Stimulated activated CD8-positive, alpha-beta memory T cell treated with anti-CD3 and anti-CD28 coated beads, Interleukin-7, amount 100 ng/mL, for 1 hour (primary cell): ENCODE results near the gene TMC3.

Source experiments
- DNase-seq, 2 donors: peaks; one replicate each; pipeline ENCODE4 v3.0.0-alpha.2; 2020; ENCODE audit warnings: low read depth in 2 of 2

TMC3 gene

GRCh38 chr15:81322676-81323253 lies 51.2 kb downstream of the TMC3 start:
- no peak for DNase-seq

GRCh38 chr15:81321667-81322066 lies 52.3 kb downstream of the TMC3 start:
- no peak for DNase-seq

GRCh38 chr15:81317642-81318017 lies 56.4 kb downstream of the TMC3 start:
- no peak for DNase-seq

GRCh38 chr15:81316267-81316666 lies 57.7 kb downstream of the TMC3 start:
- DNase-seq = no peak

- DNase-seq = no peak
Measured at GRCh38 chr15:81315452-81316175, 58.4 kb downstream of the TMC3 start.

- DNase-seq = no peak
Measured at GRCh38 chr15:81314378-81314777, 59.6 kb downstream of the TMC3 start.

GRCh38 chr15:81313686-81314085 lies 60.3 kb downstream of the TMC3 start:
- no peak for DNase-seq

GRCh38 chr15:81312790-81313543 lies 61.0 kb downstream of the TMC3 start:
- no peak for DNase-seq

GRCh38 chr15:81311752-81312464 lies 62.1 kb downstream of the TMC3 start:
- DNase-seq = no peak

GRCh38 chr15:81310480-81310879 lies 63.5 kb downstream of the TMC3 start:
- no peak for DNase-seq

GRCh38 chr15:81309647-81310450 lies 64.2 kb downstream of the TMC3 start:
- DNase-seq = no peak

GRCh38 chr15:81308260-81308659 lies 65.8 kb downstream of the TMC3 start:
- DNase-seq = no peak

- DNase-seq = no peak
Measured at GRCh38 chr15:81304226-81304625, 69.8 kb downstream of the TMC3 start.

- DNase-seq = no peak
Measured at GRCh38 chr15:81303244-81304225, 70.5 kb downstream of the TMC3 start.

GRCh38 chr15:81302701-81303109 lies 71.3 kb downstream of the TMC3 start:
- DNase-seq = no peak

- DNase-seq = no peak
Measured at GRCh38 chr15:81301815-81302399, 72.1 kb downstream of the TMC3 start.

- DNase-seq = no peak
Measured at GRCh38 chr15:81301385-81301784, 72.6 kb downstream of the TMC3 start.

GRCh38 chr15:81299630-81300273 lies 74.3 kb downstream of the TMC3 start:
- DNase-seq = no peak

- DNase-seq = no peak
Measured at GRCh38 chr15:81299156-81299555, 74.9 kb downstream of the TMC3 start.
